ENCODE data around the gene SLC5A1.
"Not testable (repeated sequence)": the region's sequence is repeated elsewhere in the genome, so short reads cannot be mapped to it uniquely, and the experiment has no call there.

Gene SLC5A1

DNA sequence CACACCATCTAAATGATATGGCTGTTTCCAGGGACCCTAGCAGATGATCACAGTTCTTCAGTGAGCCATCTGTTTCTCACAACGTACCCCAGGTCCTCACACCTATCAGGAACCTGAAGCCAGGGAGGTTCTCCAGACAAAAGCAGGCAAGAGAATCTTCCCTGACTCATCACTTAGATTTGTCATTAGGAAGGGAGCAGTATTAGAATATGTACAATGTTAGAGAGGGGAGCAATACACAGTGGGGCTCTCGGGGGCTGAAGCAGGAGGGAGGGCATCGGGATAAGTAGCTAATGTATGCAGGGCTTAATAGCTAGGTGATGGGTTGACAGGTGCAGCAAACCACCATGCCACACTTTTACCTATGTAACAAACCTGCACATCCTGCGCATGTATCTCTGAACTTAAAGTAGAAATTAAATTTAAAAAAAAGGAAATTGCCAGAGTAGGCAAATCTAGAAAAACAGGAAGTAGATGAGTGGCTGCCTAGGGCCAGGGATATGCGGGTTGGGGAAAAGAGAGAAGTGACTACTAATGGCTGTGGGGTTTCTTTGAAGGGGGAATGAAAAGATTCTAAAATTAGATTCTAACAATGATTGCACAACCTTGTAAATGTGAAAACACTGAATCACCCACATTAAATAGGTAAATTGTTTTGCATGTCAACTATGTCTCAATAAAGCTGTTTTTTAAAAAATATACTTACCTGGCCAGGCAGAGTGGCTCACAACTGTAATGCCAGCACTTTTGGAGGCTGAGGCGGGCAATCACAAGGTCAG lies 101.6 kb downstream of the SLC5A1 start:
- DNase-seq (ENCODE audit: low read depth), result no peak

DNA sequence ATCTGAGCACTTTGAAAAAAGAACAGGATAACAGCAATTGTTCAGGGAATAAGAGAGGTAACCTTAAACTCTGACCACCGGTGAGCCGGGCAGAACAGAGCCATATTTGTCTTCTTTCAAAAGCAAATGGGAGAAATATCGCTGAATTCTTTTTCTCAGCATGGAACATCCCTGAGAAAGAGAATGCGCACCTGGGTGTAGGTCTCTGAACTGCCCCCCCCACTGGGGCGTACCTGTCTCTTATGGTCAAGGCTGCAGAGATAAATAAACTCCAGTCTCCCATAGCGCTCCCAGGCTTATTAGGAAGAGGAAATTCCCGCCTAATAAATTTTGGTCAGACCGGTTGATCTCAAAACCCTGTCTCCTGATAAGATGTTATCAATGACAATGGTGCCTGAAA lies 104.1 kb downstream of the SLC5A1 start:
- DNase-seq (ENCODE audit: low read depth), result not testable (repeated sequence)

DNA sequence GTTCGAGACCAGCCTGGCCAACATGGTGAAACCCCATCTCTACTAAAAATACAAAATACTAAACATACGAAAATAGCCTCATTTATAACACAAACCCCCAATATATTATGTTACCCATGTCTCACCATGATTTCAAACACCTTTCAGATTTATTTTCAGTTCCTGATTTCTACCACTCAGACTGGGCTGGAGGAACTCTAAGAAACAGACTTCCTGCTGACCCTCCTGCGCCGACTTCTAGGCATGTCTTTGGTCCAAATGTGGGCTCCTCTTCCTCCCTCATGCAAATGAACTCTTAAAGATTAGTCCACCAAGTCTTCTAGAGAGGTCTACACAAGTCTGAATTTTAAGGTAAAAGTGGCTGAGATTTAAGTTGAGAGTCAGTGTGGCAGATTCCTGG lies 105.3 kb downstream of the SLC5A1 start:
- DNase-seq (ENCODE audit: low read depth), result not testable (repeated sequence)

DNA sequence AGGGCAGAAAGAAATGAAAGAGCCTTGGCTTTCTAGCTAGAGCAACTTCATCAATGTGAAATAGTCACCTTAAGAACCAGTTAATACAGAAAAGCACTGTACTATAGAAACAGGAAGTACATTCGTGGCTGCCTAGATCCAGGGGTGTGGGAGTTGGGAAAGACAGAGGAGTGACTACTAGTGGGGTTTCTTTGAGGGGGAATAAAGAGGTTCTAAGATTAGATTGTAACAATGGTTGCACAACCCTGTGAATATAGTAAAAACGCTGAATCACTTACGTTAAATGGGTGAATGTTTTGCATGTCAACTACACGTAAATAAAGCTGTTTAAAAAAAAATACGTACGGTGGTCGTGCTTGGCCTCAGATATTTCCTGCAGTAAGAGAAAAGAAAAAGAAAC lies 107.6 kb downstream of the SLC5A1 start:
- DNase-seq (ENCODE audit: low read depth), result not testable (repeated sequence)

DNA sequence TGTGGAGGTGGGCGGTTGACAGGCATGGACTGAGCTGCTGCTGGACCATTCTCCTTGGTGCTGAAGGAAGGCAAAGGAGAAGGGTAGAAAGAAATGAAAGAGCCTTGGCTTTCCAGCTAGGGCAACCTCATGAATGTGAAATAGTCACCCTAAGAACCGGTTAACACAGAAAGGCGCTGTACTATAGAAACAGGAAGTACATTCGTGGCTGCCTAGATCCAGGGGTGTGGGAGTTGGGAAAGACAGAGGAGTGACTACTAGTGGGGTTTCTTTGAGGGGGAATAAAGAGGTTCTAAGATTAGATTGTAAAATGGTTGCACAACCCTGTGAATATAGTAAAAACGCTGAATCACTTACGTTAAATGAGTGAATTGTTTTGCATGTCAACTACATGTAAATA lies 108.6 kb downstream of the SLC5A1 start:
- DNase-seq (ENCODE audit: low read depth), result not testable (repeated sequence)

DNA sequence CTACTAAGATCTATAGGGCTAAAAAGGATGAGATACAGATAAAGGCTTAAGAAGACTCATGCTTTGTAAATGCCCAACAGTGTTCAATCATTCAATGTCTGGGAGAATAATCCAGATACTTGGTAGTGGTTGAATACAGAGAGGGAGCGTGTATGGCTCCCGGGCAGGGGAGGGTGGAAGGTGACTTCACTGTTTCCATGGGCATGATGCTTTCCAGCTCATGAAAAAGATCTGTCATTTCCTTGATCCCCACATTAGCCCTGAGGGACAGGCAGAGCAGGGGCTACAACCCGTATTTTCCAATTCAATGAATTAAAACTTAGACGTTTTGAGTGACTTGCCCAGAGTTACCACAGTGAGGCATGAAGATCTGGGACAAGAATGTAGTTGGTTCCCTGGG lies 111.7 kb downstream of the SLC5A1 start:
- DNase-seq (ENCODE audit: low read depth), result not testable (repeated sequence)

DNA sequence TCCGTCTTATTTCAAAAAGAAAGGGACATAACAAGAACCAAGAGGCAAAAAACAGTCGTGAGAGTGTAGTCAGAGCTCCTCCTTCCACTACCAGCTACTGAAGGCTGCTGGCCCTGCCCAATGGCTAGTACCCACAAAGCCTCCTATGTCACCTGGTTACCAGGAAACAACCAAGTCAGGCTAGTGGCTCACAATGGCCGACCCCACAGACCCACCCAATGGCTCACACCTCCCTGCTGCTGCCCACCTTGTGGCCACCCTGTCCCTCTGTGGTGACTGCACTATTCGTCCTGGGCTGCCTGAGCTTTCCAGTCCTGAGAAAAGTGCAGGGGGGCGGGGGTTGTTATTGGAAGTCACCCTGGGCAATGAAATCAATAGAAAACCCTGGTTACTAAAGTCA lies 114.6 kb downstream of the SLC5A1 start:
- DNase-seq (ENCODE audit: low read depth), result not testable (repeated sequence)

DNA sequence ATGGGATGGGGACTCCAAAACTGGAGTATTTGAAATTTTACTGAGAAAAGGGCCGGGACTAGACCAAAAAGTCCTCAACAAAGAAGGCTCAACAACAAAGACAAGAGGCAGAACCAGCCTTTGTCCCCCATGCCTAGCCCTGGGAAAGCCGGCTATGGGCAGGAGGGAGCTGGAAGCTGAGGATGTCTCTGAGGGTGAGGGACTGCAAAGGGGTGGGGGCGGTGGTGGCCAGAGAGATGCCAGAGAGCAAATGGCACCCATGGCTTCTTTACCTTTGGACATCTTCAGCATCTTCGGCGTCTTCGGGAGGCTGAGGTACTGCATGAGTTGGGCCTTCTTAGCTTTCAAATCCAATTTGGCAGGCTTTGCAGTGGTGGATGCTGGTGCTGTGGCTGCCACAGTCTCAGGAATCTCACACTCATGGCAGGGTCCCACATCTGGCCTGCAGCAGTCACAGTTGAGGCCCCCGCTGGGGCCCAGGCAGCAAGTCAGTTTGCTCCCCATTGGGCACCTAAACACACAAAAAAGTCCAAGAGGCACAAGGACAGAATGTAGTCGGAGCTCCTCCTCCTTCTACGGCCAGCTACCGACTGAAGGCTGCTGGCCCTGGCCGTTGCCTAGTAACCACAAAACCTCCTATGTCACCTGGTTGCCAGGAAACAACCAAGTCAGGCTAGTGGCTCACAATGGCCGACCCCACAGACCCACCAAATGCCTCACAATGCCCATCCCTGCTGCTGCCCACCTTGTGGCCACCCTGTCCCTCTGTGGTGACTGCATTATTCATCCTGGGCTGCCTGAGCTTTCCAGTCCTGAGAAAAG lies 115.9 kb downstream of the SLC5A1 start, which contains the start of gene C22orf42:
C22orf42 (minus strand) TSS at position 592 of the 822 bp plus-strand sequence; CDS start at position 504, 88 bp downstream.
- DNase-seq (ENCODE audit: low read depth), result no peak

DNA sequence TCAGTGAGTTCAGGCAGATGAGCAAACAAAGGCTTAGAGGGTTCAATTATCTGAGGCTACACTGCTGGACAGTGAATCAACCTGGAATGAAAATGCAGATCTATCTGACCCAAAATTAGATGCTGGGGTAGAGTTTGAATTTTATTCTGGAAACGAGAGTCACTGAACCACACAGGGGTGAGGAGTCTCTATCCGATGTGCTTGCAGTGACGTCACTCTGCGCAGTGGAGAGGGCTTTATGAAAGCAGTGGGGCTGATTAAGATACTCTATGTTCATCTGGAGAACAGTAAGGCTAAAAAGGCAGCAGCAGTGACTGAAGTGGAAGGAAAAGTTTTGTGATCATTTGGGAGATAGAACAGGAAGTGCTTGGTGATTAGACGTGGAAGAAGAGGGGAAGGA lies 117.3 kb downstream of the SLC5A1 start:
- DNase-seq (ENCODE audit: low read depth), result not testable (repeated sequence)
